Prostate gland (tissue), 2 donors: ENCODE data around the gene G3BP1. TPM values are rescaled to one million over a fixed set of nuclear protein-coding genes. Genes with fewer than 3 reads are reported as not detected.

Experiments
- DNase-seq: peaks from one replicate; pipeline ENCODE4 v3.0.0-alpha.2; 2019; ENCODE audit warnings: low spot score
- H3K27ac ChIP-seq, 2 donors: fragments of 200-600 bp; sonication (generic); 2 replicates each; pipeline ENCODE4 v1.5.1; 2017 to 2019
- H3K27me3 ChIP-seq: fragments of 200-600 bp; sonication (generic); replicated peaks from 2 replicates; pipeline ENCODE4 v1.5.1; 2019; ENCODE audit not compliant: insufficient read depth
- H3K36me3 ChIP-seq, 2 donors: fragments of 200-600 bp; sonication (generic); 1 replicate in 1 of 2; 2 replicates in 1 of 2; pipeline versions ENCODE4 v1.5.1 to v1.8.1; 2017 to 2019
- H3K4me1 ChIP-seq: fragments of 200-600 bp; sonication (generic); replicated peaks from 2 replicates; pipeline ENCODE4 v1.5.1; 2019
- H3K4me3 ChIP-seq, 2 donors: fragments of 200-600 bp; sonication (generic); 2 replicates each; pipeline ENCODE4 v1.5.1; 2017 to 2019
- H3K9me3 ChIP-seq: fragments of 200-600 bp; sonication (generic); 2 replicates; pipeline ENCODE4 v1.5.1; 2017
- POLR2A ChIP-seq: fragments of 450-650 bp; IDR thresholded peaks from one replicate; pipeline ENCODE4 v1.6.1; 2016; ENCODE audit warnings: antibody characterized with exemption, mild to moderate bottlenecking
- POLR2AphosphoS5 ChIP-seq: sonication (generic); formaldehyde crosslinking; IDR thresholded peaks from one replicate; pipeline ENCODE4 v1.6.1; 2017; ENCODE audit warnings: antibody characterized with exemption
- WGBS: methylation state at CpG from one replicate; pipeline ENCODE4 v1.1.5; 2018; 5-methylcytosine and 5-hydroxymethylcytosine counted together
- intact Hi-C: fragments of 100-400 bp; cut with DNase I; formaldehyde crosslinking; loops from one replicate; pipeline ENCODE4 v1.14.2; 2022
- total RNA-seq, 2 donors: library from RNA; depleted of rRNA; stranded (reverse); fragments of >200 nt; gene quantifications; one replicate each; pipeline ENCODE4 v1.1.0, GENCODE V29; 2016
- TF ChIP-seq, protein P1 (sequence below), 4 experiments: fragments of 200-600 bp in 2 of 4; fragments of 450-650 bp in 2 of 4; sonication (generic) in 2 of 4; IDR thresholded peaks; 1 replicate in 3 of 4; 2 replicates in 1 of 4; pipeline ENCODE4 v1.5.1; 2016 to 2019; ENCODE audit warnings: antibody characterized with exemption in 4 of 4, mild to moderate bottlenecking in 2 of 4, moderate library complexity in 2 of 4

The G3BP1 gene
- total RNA-seq, 2 donors from 2014 or later, result 98.4 to 119 TPM

DNA sequence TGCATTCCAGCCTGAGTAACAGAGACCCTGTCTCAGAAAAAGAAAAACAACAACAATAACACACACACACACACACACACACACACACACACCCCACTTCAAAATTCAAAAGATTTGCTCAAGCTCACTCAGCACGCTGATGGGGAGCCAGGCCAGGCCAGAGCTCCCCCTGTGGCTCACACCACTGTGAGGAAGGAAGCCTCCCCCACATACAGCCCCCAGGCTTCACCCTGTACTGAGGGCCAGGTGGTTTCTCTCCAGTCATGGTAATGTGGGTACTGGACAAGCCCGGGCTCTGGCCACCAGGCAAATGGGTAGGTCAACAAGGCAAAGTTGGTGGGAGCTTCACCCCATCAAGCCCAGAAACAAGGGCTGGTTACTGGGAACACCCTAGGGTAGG, 32.4 kb upstream of the G3BP1 start:
- H3K36me3 ChIP-seq, result no peaks in the 10 kb centered on the region
- intact Hi-C loops, result no loop called here
- no peaks in the 10 kb centered on the region for H3K27me3 ChIP-seq
- no peak for DNase-seq
- H3K27ac ChIP-seq, result no peak overlapping the region
- TF ChIP-seq, protein P1, sequence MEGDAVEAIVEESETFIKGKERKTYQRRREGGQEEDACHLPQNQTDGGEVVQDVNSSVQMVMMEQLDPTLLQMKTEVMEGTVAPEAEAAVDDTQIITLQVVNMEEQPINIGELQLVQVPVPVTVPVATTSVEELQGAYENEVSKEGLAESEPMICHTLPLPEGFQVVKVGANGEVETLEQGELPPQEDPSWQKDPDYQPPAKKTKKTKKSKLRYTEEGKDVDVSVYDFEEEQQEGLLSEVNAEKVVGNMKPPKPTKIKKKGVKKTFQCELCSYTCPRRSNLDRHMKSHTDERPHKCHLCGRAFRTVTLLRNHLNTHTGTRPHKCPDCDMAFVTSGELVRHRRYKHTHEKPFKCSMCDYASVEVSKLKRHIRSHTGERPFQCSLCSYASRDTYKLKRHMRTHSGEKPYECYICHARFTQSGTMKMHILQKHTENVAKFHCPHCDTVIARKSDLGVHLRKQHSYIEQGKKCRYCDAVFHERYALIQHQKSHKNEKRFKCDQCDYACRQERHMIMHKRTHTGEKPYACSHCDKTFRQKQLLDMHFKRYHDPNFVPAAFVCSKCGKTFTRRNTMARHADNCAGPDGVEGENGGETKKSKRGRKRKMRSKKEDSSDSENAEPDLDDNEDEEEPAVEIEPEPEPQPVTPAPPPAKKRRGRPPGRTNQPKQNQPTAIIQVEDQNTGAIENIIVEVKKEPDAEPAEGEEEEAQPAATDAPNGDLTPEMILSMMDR (IDR thresholded peaks at IDR 0.05), result no peak
- TF ChIP-seq POLR2AphosphoS5 (no peak), POLR2A (no peak)
- H3K4me3 ChIP-seq, result no peak overlapping the region
- WGBS, result 69% methylated on average over 2 of the region's 2 CpGs
- H3K9me3 ChIP-seq, result no peaks in the 10 kb centered on the region
- no peaks in the 10 kb centered on the region for H3K4me1 ChIP-seq

GRCh38 chr5:151739939-151740335, 31.8 kb upstream of the G3BP1 start:
- Histone ChIP-seq H3K4me3 (no peak overlapping the region), H3K36me3 (no peaks in the 10 kb centered on the region), H3K27me3 (no peaks in the 10 kb centered on the region), H3K9me3 (no peaks in the 10 kb centered on the region), H3K4me1 (no peaks in the 10 kb centered on the region), H3K27ac (peak overlapping the region in 1 of 2 donors; percentile 27)
- intact Hi-C loops, result loop anchor here (5.0 kb wide), 1 partner anchor 293 kb away; the partner anchor contains the start of gene SLC36A1
- DNase-seq, result no peak
- 41% methylated on average over 4 of the region's 4 CpGs for WGBS
- TF ChIP-seq POLR2AphosphoS5, result no peak
- no peak for TF ChIP-seq POLR2A
- TF ChIP-seq, protein P1 (IDR thresholded peaks at IDR 0.05), result no peak

GRCh38 chr5:151740336-151740942, 31.3 kb upstream of the G3BP1 start:
- intact Hi-C loops, result loop anchor here (5.0 kb wide), 1 partner anchor 293 kb away; the partner anchor contains the start of gene SLC36A1
- H3K4me3 ChIP-seq, result no peak overlapping the region

DNA sequence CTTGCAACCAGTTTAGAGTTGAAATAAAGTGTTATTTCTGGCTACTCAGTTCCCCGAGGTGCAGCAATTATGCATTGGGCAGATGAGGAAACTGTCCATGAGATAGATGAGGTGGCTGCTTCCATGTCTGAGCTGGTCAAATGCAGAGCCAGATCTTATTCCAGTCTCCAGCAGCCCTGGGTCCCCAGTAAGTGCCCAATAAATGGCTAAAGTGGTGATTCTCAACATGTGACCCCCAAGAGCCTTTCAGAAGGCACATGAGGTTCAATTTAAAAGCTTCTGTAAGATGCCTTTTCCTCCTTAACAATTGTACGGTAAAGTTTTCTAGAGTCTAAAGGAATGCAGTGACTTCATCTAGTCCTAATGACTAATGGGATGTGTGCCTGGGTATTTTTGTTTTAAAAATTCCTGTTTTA, 30.8 kb upstream of the G3BP1 start:
- no peaks in the 10 kb centered on the region for H3K27me3 ChIP-seq
- TF ChIP-seq POLR2A (no peak), POLR2AphosphoS5 (no peak)
- TF ChIP-seq, protein P1 (IDR thresholded peaks at IDR 0.05), result peak in 1 of 4 experiments; percentile 22
- 56% methylated on average over 2 of the region's 2 CpGs for WGBS
- H3K27ac ChIP-seq, result peak overlapping the region in 1 of 2 donors; percentile 27
- H3K36me3 ChIP-seq, result no peaks in the 10 kb centered on the region
- no peaks in the 10 kb centered on the region for H3K4me1 ChIP-seq
- no peaks in the 10 kb centered on the region for H3K9me3 ChIP-seq
- no peak overlapping the region for H3K4me3 ChIP-seq
- intact Hi-C loops, result loop anchor here (1.0 to 5.0 kb wide), 2 partner anchors 82 to 294 kb away; partner anchors contain the start of gene SLC36A1
- DNase-seq, result no peak

More at GRCh38 chr5:151740336-151740942, 31.3 kb upstream of the G3BP1 start:
- DNase-seq, result peak; percentile 39
- TF ChIP-seq POLR2A, result no peak
- TF ChIP-seq, protein P1 (IDR thresholded peaks at IDR 0.05), result peak; percentile 77 to 84 (median 82)
- no peak for TF ChIP-seq POLR2AphosphoS5
- Histone ChIP-seq H3K4me1 (no peaks in the 10 kb centered on the region), H3K36me3 (no peaks in the 10 kb centered on the region), H3K27ac (peak overlapping the region; percentile 27 to 36), H3K9me3 (no peaks in the 10 kb centered on the region), H3K27me3 (no peaks in the 10 kb centered on the region)
- 7% methylated on average over 11 of the region's 11 CpGs for WGBS
